ENCODE results near the gene ZSCAN2.

Gene ZSCAN2

DNA sequence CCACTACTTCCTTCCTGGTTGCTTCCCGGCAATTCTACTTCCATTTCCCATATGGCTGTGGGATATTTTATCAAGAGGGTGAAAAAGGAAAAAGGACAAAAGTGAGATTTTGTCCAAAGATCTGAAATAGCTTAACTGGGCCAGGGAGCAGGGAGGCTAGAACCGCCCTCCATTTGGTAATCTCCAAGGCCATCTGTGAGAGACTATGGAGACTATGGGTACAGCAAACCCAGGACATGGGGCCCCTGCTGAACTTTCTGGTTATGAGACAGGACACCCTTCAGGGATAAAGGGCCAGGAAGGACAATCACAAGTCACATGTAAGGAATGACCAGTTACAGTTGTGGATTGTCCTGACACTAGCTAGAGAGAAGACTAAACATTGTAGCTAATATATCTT lies 24.3 kb downstream of the ZSCAN2 start:
- WGBS, result 97% methylated on average over 1 of the region's 2 CpGs
- H3K4ac ChIP-seq (ENCODE audit: low read depth in 1 of 2, low read length in 2 of 2), result no peak overlapping the region
- peaks cover 28 to 36% of the 10 kb centered on the region in 2 experiments for H3K36me3 ChIP-seq (ENCODE audit: control insufficient read depth in 1 of 2, insufficient read depth in 2 of 2, low read depth in 1 of 2, low read length in 2 of 2)
- no peak overlapping the region for H3K4me2 ChIP-seq (ENCODE audit: low read length, poor library complexity, severe bottlenecking)
- no peak overlapping the region for H4K8ac ChIP-seq (ENCODE audit: low read length)
- H2BK5ac ChIP-seq (ENCODE audit: low read depth, low read length, poor library complexity, severe bottlenecking), result no peak overlapping the region
- no peaks in the 10 kb centered on the region for H3K27me3 ChIP-seq (ENCODE audit: control insufficient read depth in 1 of 2, insufficient read depth in 1 of 2, low read length in 2 of 2)
- no peak overlapping the region for H3K4me3 ChIP-seq (ENCODE audit: insufficient read depth in 1 of 2, low read depth in 1 of 2, low read length in 2 of 2)
- no peak for DNase-seq
- H2BK120ac ChIP-seq (ENCODE audit: low read depth, low read length), result no peak overlapping the region
- H3K27ac ChIP-seq (ENCODE audit: low read length, poor library complexity, severe bottlenecking), result no peak overlapping the region
- peaks cover 27% of the 10 kb centered on the region for H3K79me1 ChIP-seq (replicated peaks; ENCODE audit: low read length, poor library complexity, severe bottlenecking)
- H3K9ac ChIP-seq (ENCODE audit: low read length), result no peak overlapping the region
- H2AK5ac ChIP-seq (ENCODE audit: low read length, severe bottlenecking), result no peak overlapping the region
- no peaks in the 10 kb centered on the region for H3K4me1 ChIP-seq (ENCODE audit: control insufficient read depth, insufficient read depth, low read depth, low read length)
- H3K9me3 ChIP-seq (ENCODE audit: control insufficient read depth, low read length), result peaks cover 31% of the 10 kb centered on the region
- H2BK15ac ChIP-seq (ENCODE audit: low read depth, poor library complexity, severe bottlenecking), result no peak overlapping the region
- H3K18ac ChIP-seq (ENCODE audit: low read depth in 1 of 2, low read length in 2 of 2), result no peak overlapping the region
- H2BK12ac ChIP-seq (ENCODE audit: low read length in 2 of 2), result no peak overlapping the region
- H2AFZ ChIP-seq (ENCODE audit: low read depth, low read length), result no peak overlapping the region
- no peak overlapping the region for H3K14ac ChIP-seq (ENCODE audit: low read length in 2 of 2)
- H4K91ac ChIP-seq (ENCODE audit: low read length), result no peak overlapping the region
- no peak overlapping the region for H3K23ac ChIP-seq (ENCODE audit: low read length in 2 of 2)

DNA sequence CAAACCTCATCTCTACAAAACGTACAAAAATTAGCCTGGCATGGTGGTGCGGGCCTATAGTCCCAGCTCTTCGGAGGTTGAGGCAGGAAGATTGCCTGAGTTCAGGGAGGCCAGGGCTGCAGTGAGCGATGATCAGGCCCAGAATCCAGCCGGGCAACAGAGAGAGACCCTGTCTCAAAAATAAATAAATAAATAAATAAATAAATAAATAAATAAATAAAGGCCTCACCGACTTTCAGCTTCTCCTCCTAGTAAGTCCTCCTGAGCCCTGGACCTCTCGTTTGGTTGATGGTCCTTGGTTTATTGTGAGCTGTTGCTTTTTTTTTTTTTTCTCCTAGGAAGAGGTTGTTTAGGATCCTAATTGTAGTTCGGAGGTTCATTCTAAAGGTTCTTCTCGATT lies 28.2 kb downstream of the ZSCAN2 start:
- no peaks in the 10 kb centered on the region for H3K9me3 ChIP-seq (ENCODE audit: control insufficient read depth, low read length)
- no peak overlapping the region for H3K23ac ChIP-seq (ENCODE audit: low read length in 2 of 2)
- H2BK120ac ChIP-seq (ENCODE audit: low read depth, low read length), result no peak overlapping the region
- no peak overlapping the region for H2AK5ac ChIP-seq (ENCODE audit: low read length, severe bottlenecking)
- no peaks in the 10 kb centered on the region for H3K27me3 ChIP-seq (ENCODE audit: control insufficient read depth in 1 of 2, insufficient read depth in 1 of 2, low read length in 2 of 2)
- H3K27ac ChIP-seq (ENCODE audit: low read length, poor library complexity, severe bottlenecking), result no peak overlapping the region
- no peak overlapping the region for H3K9ac ChIP-seq (ENCODE audit: low read length)
- no peak overlapping the region for H3K4me2 ChIP-seq (ENCODE audit: low read length, poor library complexity, severe bottlenecking)
- H2BK15ac ChIP-seq (ENCODE audit: low read depth, poor library complexity, severe bottlenecking), result no peak overlapping the region
- H3K4me1 ChIP-seq (ENCODE audit: control insufficient read depth, insufficient read depth, low read depth, low read length), result peaks cover 10% of the 10 kb centered on the region
- H2BK12ac ChIP-seq (ENCODE audit: low read length in 2 of 2), result no peak overlapping the region
- H4K8ac ChIP-seq (ENCODE audit: low read length), result no peak overlapping the region
- H3K4ac ChIP-seq (ENCODE audit: low read depth in 1 of 2, low read length in 2 of 2), result no peak overlapping the region
- H3K36me3 ChIP-seq (ENCODE audit: control insufficient read depth in 1 of 2, insufficient read depth in 2 of 2, low read depth in 1 of 2, low read length in 2 of 2), result peaks cover 0 to 6% of the 10 kb centered on the region in 2 experiments
- no peak overlapping the region for H4K91ac ChIP-seq (ENCODE audit: low read length)
- no peak overlapping the region for H2BK5ac ChIP-seq (ENCODE audit: low read depth, low read length, poor library complexity, severe bottlenecking)
- WGBS, result 92% methylated on average over 6 of the region's 9 CpGs
- no peak overlapping the region for H3K14ac ChIP-seq (ENCODE audit: low read length in 2 of 2)
- no peak overlapping the region for H3K4me3 ChIP-seq (ENCODE audit: insufficient read depth in 1 of 2, low read depth in 1 of 2, low read length in 2 of 2)
- peaks cover 14% of the 10 kb centered on the region for H3K79me1 ChIP-seq (replicated peaks; ENCODE audit: low read length, poor library complexity, severe bottlenecking)
- H3K18ac ChIP-seq (ENCODE audit: low read depth in 1 of 2, low read length in 2 of 2), result no peak overlapping the region
- no peak overlapping the region for H2AFZ ChIP-seq (ENCODE audit: low read depth, low read length)
- no peak for DNase-seq

DNA sequence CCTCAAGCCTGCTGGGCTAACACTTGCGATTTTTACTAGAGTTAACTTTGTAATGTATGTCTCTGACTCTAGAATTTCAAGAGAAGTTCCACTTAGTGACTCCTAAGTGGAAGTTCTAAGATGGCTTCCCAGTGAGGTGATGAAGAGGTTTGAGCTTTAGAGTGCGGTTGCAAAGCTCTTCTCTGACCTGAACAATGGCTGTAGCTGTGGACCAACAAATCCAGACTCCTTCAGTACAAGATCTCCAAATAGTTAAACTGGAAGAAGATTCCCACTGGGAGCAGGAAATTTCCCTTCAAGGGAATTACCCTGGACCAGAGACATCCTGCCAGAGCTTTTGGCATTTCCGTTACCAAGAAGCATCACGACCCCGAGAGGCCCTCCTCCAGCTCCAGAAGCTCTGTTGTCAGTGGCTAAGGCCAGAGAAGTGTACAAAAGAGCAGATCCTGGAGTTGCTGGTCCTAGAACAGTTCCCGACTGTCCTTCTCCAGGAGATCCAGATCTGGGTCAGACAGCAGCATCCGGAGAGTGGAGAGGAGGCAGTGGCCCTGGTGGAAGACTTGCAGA lies 31.0 kb downstream of the ZSCAN2 start:
- H3K18ac ChIP-seq (ENCODE audit: low read depth in 1 of 2, low read length in 2 of 2), result peak overlapping the region; percentile 50 to 70
- H3K4ac ChIP-seq (ENCODE audit: low read depth in 1 of 2, low read length in 2 of 2), result peak overlapping the region in 1 of 2 experiments; percentile 92
- H3K27ac ChIP-seq (ENCODE audit: low read length, poor library complexity, severe bottlenecking), result peak overlapping the region; percentile 46
- peak overlapping the region; percentile 9 for H2AK5ac ChIP-seq (ENCODE audit: low read length, severe bottlenecking)
- peaks cover 13% of the 10 kb centered on the region for H3K4me1 ChIP-seq (ENCODE audit: control insufficient read depth, insufficient read depth, low read depth, low read length)
- peak overlapping the region; percentile 10 for H4K8ac ChIP-seq (ENCODE audit: low read length)
- H2BK5ac ChIP-seq (ENCODE audit: low read depth, low read length, poor library complexity, severe bottlenecking), result no peak overlapping the region
- peak overlapping the region; percentile 87 for H2AFZ ChIP-seq (ENCODE audit: low read depth, low read length)
- peak overlapping the region; percentile 84 for H3K9ac ChIP-seq (ENCODE audit: low read length)
- H4K91ac ChIP-seq (ENCODE audit: low read length), result no peak overlapping the region
- H3K4me2 ChIP-seq (ENCODE audit: low read length, poor library complexity, severe bottlenecking), result peak overlapping the region; percentile 78
- peak overlapping the region; percentile 58 to 93 for H3K4me3 ChIP-seq (ENCODE audit: insufficient read depth in 1 of 2, low read depth in 1 of 2, low read length in 2 of 2)
- DNase-seq, result peak; percentile 53
- no peaks in the 10 kb centered on the region for H3K27me3 ChIP-seq (ENCODE audit: control insufficient read depth in 1 of 2, insufficient read depth in 1 of 2, low read length in 2 of 2)
- no peak overlapping the region for H2BK12ac ChIP-seq (ENCODE audit: low read length in 2 of 2)
- H3K14ac ChIP-seq (ENCODE audit: low read length in 2 of 2), result peak overlapping the region in 1 of 2 experiments; percentile 8
- H3K79me1 ChIP-seq (replicated peaks; ENCODE audit: low read length, poor library complexity, severe bottlenecking), result peaks cover 19% of the 10 kb centered on the region
- no peaks in the 10 kb centered on the region for H3K9me3 ChIP-seq (ENCODE audit: control insufficient read depth, low read length)
- 63% methylated on average over 6 of the region's 7 CpGs for WGBS
- peaks cover 4 to 13% of the 10 kb centered on the region in 2 experiments for H3K36me3 ChIP-seq (ENCODE audit: control insufficient read depth in 1 of 2, insufficient read depth in 2 of 2, low read depth in 1 of 2, low read length in 2 of 2)
- H2BK15ac ChIP-seq (ENCODE audit: low read depth, poor library complexity, severe bottlenecking), result no peak overlapping the region
- no peak overlapping the region for H2BK120ac ChIP-seq (ENCODE audit: low read depth, low read length)
- H3K23ac ChIP-seq (ENCODE audit: low read length in 2 of 2), result no peak overlapping the region

DNA sequence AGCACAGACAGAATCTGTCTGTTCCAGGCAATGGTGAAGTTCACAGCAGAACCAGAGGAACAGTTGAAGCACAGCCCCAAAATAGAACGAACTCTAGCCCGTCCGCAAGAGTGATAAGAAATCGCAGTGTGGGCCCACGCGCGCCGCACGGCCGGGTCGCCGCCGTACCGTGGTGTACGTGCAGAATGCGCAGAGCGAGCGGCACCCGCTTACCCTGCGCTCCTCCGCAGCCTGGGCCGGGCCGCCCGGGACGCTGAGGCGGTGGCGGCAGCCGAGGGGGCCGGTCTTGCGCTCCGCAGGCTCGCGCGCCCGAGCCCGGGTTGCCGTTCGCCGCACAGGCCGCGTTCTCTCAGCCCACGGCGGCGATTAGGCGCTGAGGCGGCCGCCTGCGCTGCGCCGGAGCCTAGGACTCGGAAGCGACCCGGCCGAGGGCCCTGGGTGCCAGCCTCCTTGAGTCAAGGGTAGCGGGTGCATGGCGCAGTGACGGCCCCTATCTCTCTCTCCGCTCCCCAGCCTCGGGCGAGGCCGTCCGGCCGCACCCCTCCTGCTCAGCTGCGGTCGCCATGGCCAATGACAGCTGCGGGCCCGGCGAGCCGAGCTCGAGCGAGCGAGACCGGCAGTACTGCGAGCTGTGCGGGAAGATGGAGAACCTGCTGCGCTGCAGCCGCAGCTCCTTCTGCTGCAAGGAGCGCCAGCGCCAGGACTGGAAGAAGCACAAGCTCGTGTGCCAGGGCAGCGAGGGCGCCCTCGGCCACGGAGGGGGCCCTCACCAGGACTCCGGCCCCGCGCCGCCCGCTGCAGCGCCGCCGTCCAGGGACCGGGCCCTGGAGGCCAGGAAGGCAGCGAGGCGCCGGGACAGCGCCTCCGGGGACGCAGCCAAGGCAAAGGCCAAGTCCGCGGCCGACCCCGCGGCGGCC lies 32.8 kb downstream of the ZSCAN2 start:
- Histone ChIP-seq H3K14ac (ENCODE audit: low read length in 2 of 2) (peak overlapping the region in 1 of 2 experiments; percentile 91), H3K36me3 (ENCODE audit: control insufficient read depth in 1 of 2, insufficient read depth in 2 of 2, low read depth in 1 of 2, low read length in 2 of 2) (peaks cover 6 to 25% of the 10 kb centered on the region in 2 experiments), H2BK5ac (ENCODE audit: low read depth, low read length, poor library complexity, severe bottlenecking) (no peak overlapping the region), H3K4me3 (ENCODE audit: insufficient read depth in 1 of 2, low read depth in 1 of 2, low read length in 2 of 2) (peak overlapping the region; percentile 70 to 93), H3K79me1 (replicated peaks; ENCODE audit: low read length, poor library complexity, severe bottlenecking) (peaks cover 23% of the 10 kb centered on the region), H3K23ac (ENCODE audit: low read length in 2 of 2) (peak overlapping the region in 1 of 2 experiments; percentile 88), H2AFZ (ENCODE audit: low read depth, low read length) (peak overlapping the region; percentile 55), H2BK12ac (ENCODE audit: low read length in 2 of 2) (peak overlapping the region in 1 of 2 experiments; percentile 69), H3K18ac (ENCODE audit: low read depth in 1 of 2, low read length in 2 of 2) (peak overlapping the region; percentile 74 to 86), H3K4ac (ENCODE audit: low read depth in 1 of 2, low read length in 2 of 2) (peak overlapping the region; percentile 42 to 60), H4K8ac (ENCODE audit: low read length) (peak overlapping the region; percentile 76), H3K27me3 (ENCODE audit: control insufficient read depth in 1 of 2, insufficient read depth in 1 of 2, low read length in 2 of 2) (no peaks in the 10 kb centered on the region), H3K9me3 (ENCODE audit: control insufficient read depth, low read length) (no peaks in the 10 kb centered on the region), H3K4me1 (ENCODE audit: control insufficient read depth, insufficient read depth, low read depth, low read length) (peaks cover 13% of the 10 kb centered on the region), H2BK15ac (ENCODE audit: low read depth, poor library complexity, severe bottlenecking) (peak overlapping the region; percentile 49), H2AK5ac (ENCODE audit: low read length, severe bottlenecking) (no peak overlapping the region), H4K91ac (ENCODE audit: low read length) (no peak overlapping the region), H3K4me2 (ENCODE audit: low read length, poor library complexity, severe bottlenecking) (peak overlapping the region; percentile 96), H2BK120ac (ENCODE audit: low read depth, low read length) (no peak overlapping the region), H3K27ac (ENCODE audit: low read length, poor library complexity, severe bottlenecking) (peak overlapping the region; percentile 39), H3K9ac (ENCODE audit: low read length) (peak overlapping the region; percentile 84)
- WGBS, result under 1% methylated on average over 97 of the region's 105 CpGs
- DNase-seq, result peak; percentile 85
